Measurements from ENCODE around the gene SLC3A2.
A peak's percentile ranks its signal among the peaks of the same experiment; 100 is the strongest.

SLC3A2 gene

GRCh38 chr11:62912268-62912667 is 31.6 kb downstream of the SLC3A2 start:
- no peak for DNase-seq

- no peak for DNase-seq
Observed at GRCh38 chr11:62914416-62914815, 33.7 kb downstream of the SLC3A2 start.

GRCh38 chr11:62917906-62918502 is 37.3 kb downstream of the SLC3A2 start:
- no peak for DNase-seq

DNA sequence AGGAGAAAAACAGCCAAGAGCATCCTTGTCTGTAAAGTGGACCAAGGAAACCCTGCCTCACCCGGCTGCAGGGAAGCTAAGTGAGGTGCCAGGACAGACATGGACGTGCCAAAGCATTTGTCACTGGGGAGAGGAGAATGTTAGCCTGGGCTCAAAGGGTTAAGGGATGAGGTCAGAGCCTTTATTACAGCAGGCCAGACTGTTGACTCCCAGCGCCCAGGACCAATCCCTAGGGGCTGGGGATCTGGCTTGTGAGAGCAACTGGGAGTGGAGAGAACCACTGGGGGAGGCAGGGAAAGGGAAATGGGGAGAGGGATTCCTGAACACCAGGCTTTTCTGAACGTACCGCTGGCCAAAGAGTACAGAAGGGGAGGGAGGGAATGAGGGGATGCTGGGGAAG is 37.8 kb downstream of the SLC3A2 start:
- DNase-seq, result no peak

DNA sequence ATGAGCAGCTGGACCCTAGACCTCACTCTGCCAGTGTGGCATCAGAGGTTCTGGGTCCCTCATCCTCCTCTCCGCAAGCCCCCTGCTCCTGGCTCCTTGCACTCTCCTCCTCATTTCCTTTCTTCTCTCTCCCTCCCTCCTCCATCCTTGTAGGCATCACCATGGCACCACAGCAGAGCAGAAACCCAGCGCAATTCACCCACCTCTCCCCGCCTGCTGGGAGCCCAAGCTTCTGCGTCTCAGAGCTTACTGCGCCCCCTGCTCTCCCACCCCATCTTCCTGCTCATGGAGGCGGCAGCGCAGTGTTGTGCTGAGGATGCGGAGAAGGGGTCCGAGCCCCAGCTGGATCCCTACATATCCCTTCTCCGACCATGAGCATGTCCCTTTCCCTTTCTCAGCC is 38.8 kb downstream of the SLC3A2 start:
- no peak for DNase-seq

GRCh38 chr11:62919898-62920640 is 39.4 kb downstream of the SLC3A2 start:
- no peak for DNase-seq

DNA sequence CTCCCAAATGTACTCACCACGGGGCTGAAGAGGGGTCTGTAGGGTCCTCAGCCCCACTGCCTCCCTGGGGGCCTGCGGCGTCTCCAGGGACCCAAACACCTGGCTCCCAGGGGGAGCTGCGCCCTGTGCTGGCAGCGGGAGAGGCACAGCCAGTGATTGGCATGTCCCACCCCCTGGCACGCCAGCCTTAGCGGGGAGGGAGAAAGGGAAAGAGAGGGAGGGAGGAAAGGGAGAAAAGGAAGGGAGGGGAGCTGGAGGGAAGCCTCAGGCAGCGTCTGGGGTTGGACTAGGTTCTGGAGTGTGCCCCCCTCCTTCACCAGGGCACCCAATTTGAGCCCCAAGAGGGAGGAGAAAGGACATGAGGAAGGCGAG is 40.5 kb downstream of the SLC3A2 start, which contains the start of gene CHRM1:
Gene CHRM1 (minus strand): TSS at position 163 of the 372 bp plus-strand sequence. CDS start 10,263 bp downstream, outside the sequence.
- peak; percentile 29 for DNase-seq

GRCh38 chr11:62921573-62922188 is 41.0 kb downstream of the SLC3A2 start:
- peak; percentile 67 for DNase-seq

DNA sequence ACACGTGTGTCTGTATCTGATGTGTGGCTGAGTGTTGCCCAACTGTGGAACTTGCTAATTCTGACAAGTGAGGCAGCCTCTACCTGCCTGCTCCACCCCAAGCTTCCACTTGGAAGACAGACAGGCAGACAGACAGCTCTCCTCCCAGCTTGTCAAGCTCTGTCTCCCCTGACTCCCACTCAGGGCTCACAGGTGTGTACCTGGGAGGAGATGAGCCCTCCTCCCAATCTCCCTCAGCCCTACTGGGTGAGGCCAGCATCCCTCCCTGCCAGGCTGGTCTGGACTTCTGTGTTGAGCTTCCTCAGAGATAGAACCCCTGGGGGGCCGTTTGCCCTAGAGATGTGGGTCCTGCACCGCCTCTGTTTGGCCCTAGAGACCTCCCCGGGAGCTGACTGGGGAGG is 41.5 kb downstream of the SLC3A2 start:
- peak; percentile 61 for DNase-seq

- DNase-seq, result no peak
Observed at GRCh38 chr11:62922653-62923431, 42.1 kb downstream of the SLC3A2 start.

DNA sequence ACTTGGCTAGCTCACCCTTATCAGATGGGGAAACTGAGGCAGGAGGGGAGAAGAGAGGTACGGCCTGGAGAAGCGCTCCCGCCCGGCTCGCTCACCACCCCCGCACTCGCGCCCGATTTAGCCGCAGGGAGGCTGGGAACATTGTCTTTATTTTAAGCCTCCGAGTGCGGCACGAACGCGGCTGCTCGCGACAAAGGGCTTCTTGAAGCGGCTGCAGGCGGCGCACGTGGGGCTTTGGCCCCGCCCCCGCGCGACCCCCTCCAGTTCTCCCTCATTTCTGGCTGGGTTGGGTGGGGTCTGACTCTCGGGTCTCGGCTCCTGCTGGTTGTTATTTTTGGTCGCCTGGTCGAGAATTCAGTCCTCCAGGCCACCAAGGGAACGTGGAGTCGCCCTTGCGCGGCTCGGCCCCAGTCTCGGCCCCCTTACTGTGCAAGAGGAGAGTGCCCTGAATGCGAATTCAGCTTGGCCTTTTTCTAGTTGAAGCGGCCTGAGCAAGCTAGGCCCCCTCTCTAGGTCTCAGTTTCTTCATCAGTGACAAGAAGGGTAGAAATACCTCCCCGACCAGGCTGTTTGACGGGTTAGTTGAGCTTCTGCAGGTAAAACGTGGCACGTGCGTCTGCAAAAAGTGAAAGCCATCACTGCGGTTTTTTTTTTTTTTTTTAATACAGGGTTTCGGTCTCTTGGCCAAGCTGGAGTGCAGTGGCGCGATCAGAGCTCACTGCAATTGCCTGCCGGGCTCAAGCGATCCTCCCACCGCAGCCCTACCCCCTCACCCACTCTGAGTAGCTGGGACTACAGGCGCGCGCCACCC is 43.1 kb downstream of the SLC3A2 start:
- peak; percentile 35 for DNase-seq

GRCh38 chr11:62925308-62925707 is 44.6 kb downstream of the SLC3A2 start:
- DNase-seq, result no peak

DNA sequence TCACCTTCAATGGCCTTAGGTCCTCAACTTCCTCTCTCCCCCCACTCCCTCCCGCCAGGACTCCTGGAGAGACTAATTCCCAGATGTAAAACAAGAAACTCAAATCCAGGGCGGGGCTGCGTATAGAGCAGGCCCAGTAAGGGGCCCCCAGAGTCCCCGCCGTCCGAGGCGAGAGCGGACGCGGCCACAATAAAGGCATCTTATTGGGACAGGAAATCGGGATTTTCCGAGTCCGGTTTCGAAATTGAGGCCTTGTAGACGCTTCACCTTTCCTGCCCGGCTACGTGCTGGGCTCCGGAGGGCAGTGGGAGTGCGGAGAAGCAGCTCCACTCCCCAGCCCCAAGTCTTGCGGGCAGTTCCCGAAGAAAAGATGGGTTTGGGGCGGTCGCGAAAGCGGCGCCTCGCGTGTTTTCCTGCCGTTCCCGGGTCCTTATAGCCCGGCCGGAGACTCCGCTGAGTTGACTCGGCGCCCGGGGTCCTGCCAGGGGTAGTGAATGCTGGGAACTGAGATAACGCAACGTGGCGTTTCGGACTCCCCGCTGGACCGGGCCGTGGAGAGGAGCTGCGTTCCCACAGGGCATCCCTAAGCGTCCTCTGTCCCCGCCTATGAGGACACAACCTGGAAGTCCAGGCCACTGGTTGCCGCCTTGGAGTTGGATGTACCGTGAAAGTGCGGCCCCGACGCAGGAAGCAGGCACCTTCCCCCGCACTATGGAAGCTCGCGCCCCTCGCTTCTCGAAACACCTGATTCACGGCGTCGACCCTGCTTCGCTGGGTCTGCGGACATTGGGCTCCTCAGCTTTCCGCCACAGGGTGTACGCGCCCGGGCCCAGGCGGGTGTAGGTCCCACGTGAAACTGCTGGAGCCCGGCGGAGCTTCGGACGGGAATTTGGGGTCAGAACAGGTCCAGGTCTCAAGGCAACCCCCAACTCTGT is 45.3 kb downstream of the SLC3A2 start:
- DNase-seq, result no peak

DNA sequence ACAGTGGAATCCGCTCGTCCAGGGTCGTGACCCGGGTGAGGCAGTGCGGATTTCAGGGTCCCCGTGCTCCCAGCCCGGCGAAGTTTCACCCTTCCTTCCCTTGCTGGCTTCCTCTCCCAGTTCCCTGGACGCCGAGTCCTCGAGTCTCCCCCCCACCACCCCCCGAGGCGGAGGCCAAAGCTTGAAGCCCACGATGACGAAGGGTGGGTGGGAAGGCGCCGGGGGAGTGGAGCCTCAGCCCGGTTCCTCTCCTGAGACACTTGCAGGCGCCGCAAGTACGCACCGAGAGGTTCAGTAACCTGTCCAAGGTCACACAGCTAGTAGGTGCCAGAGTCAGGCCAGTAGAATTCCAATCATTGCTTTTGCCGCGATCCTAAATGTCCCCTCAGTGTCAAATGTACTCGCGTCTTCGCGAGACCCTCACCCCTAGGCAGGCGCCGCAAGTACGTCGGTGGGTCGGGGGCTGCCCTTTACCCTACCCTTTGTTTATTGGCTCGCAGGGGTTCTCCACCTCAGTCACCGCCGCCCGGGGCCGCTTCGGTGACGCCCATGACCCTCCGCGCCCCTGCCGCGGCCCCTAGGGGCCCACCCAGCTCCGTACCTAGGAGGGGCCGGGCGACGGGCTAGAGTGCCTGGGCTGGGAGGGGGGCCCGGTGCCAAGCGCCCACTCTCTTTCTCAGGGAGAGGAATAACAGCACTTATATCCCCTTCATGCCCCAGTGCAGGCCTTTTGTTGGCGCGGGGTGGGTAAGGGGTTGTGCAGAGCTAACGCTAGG is 46.2 kb downstream of the SLC3A2 start:
- DNase-seq, result no peak

GRCh38 chr11:62928011-62928410 is 47.3 kb downstream of the SLC3A2 start:
- peak; percentile 13 for DNase-seq

DNA sequence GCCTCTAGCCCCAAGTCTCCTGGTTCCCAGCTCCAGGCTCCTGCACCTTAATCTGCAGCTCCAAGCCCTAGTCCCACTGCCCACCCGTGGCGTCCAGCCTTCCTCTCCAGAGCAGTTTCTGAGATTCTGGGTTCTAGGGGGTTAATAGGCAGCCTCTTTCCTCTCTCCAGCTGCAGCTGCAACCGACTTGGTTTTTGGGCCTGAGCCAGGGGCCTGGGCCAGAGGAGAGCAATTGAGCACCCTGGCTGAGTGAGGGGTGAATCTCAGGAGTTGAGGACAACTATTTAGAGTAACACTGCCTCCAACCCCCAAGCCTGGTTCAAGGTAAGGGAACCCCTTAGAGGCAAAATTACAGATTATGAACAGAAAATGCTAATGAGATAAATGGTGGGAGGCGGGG is 49.5 kb downstream of the SLC3A2 start:
- no peak for DNase-seq

- DNase-seq, result no peak
Observed at GRCh38 chr11:62930666-62931065, 50.0 kb downstream of the SLC3A2 start.

DNA sequence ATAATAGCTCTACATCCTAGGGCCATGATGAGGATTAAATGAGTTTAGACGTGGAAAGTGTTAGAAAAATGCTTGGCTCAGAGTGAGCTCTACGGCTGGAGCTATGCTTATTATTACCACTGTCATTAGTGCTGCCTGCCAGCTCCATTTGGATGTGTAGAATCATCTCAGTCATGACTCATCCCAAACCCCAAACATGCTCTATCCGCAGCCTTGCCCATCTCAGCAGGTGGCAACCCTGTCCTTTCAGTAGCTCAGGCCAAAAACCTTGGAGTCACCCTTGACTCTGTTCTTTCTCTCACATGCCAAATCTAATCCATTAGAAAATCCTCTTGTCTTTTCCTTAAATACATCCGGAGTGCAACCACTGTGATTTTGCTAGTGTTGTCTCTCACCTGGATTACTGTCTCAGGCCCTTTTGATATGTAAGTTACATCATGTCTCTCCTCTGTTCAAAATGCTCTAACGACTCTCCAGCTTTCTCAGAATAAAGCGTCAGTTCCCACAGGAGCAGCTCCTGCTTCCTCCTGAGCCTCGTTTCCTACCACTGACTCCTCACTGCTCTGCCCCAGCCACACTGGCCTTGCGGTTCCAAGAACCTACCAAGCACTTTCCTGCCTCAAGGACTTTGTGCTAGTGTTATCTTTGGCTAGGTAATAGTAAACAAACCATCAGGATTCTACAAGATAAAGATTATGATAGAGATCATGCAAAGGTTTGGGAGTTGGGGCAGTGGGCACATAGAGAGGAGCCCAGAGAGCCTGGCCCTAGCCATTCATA is 51.0 kb downstream of the SLC3A2 start:
- DNase-seq, result no peak

DNA sequence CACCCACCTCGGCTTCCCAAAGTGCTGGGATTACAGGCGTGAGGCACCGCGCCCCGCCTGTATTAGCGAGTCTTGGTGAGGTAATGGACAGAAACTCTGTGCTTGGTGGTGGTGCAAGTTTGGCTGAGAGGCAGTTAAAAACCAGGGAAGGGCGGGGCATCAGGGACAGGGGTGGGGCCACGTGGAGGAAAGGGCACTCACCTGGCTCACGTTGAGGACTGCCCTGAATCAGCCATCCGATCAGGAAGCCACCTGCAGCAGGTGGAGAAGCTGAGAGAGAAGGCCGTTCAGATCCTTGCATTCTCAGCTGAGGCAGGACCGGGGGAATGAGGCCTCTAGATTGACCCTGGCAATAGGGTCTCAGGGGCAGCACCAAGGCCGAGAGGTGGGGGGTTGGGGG is 52.6 kb downstream of the SLC3A2 start:
- no peak for DNase-seq
